ENCODE data around the gene CD4. TPM values are rescaled to one million over a fixed set of nuclear protein-coding genes. Genes with fewer than 3 reads are reported as not detected.

CD4 gene
- total and polyA plus RNA-seq, 2 donors (not counting 3 experiments of a cell fraction or from before 2014, with no cell fraction given), result not detected

- TF ChIP-seq MAX (IDR thresholded peaks at IDR 0.05; ENCODE audit: insufficient read depth, insufficient read length) (no peak), POLR2AphosphoS5 (IDR thresholded peaks at IDR 0.05; ENCODE audit: insufficient read depth, low read depth, low read length) (no peak), MYC (IDR thresholded peaks at IDR 0.05; ENCODE audit: low read depth, low read length) (no peak), CTCF (IDR thresholded peaks at IDR 0.05; ENCODE audit: extremely low read depth in 1 of 2, insufficient read depth in 1 of 2, low read depth in 1 of 2, low read length in 2 of 2) (no peak), GATA2 (IDR thresholded peaks at IDR 0.05; ENCODE audit: insufficient read depth, insufficient read length, low read depth, low read length) (no peak), JUN (IDR thresholded peaks at IDR 0.05; ENCODE audit: borderline replicate concordance, insufficient read depth, insufficient read length, low read depth) (no peak), POLR2A (IDR thresholded peaks at IDR 0.05; ENCODE audit: low read depth, low read length) (no peak), EZH2 (IDR thresholded peaks at IDR 0.05; ENCODE audit: borderline replicate concordance, low read depth, low read length, severe bottlenecking) (no peak), FOS (IDR thresholded peaks at IDR 0.05; ENCODE audit: borderline replicate concordance, insufficient read depth, low read length) (no peak)
- Histone ChIP-seq H3K27ac (ENCODE audit: insufficient read depth, low read depth, low read length) (no peak overlapping the region), H3K27me3 (ENCODE audit: control insufficient read depth in 2 of 2, insufficient read depth in 2 of 2, low read length in 2 of 2) (no peaks in the 10 kb centered on the region), H4K20me1 (replicated peaks; ENCODE audit: control insufficient read depth, extremely low read depth, insufficient read depth, low read length) (no peaks in the 10 kb centered on the region), H3K79me2 (ENCODE audit: control insufficient read depth, insufficient read depth, low read length) (peaks cover 28% of the 10 kb centered on the region), H2AFZ (ENCODE audit: low read depth, low read length) (no peak overlapping the region), H3K4me1 (ENCODE audit: control insufficient read depth, extremely low read depth, insufficient read depth, low read length) (peaks cover 19% of the 10 kb centered on the region), H3K36me3 (ENCODE audit: control insufficient read depth in 2 of 2, extremely low read depth in 1 of 2, insufficient read depth in 2 of 2, low read length in 2 of 2) (peaks cover 16 to 38% of the 10 kb centered on the region in 2 experiments), H3K4me2 (ENCODE audit: insufficient read depth, low read length) (no peak overlapping the region), H3K9me3 (replicated peaks; ENCODE audit: control insufficient read depth, insufficient read depth, low read length) (no peaks in the 10 kb centered on the region), H3K9me1 (replicated peaks; ENCODE audit: control insufficient read depth, extremely low read depth, insufficient read depth, low read length) (no peaks in the 10 kb centered on the region), H3K9ac (replicated peaks; ENCODE audit: extremely low read depth, insufficient read depth, low read length) (no peak overlapping the region), H3K4me3 (replicated peaks in 1 of 3; ENCODE audit: insufficient read depth in 1 of 3, low read depth in 1 of 3, low read length in 3 of 3) (no peak overlapping the region)
- FAIRE-seq (no peak), DNase-seq (ENCODE audit: low read depth, low spot score) (no peak)
- CTCF ChIA-PET, result interaction anchor here (1.1 to 2.1 kb wide), 3 partner anchors 9 to 102 kb away, joined by 3 to 6 read pairs (median 3); partner anchors contain the start of gene MLF2
- POLR2A ChIA-PET, result no interaction called here
- no TSS peak for BruUV-seq (replicated peaks)
- intact Hi-C loops (cut with micrococcal nuclease), result no loop called here
- dilution Hi-C loops (cut with MboI; ENCODE audit: extremely low pct_ligation_motif_present, low sequenced_read_pairs), result no loop called here
Measured at GRCh38 chr12:6855322-6855721, 66.0 kb downstream of the CD4 start.
